Stimulated activated CD4-positive, alpha-beta T cell treated with anti-CD3 and anti-CD28 coated beads, TNF-alpha, amount 100 ng/mL, for 1 hour (primary cell): ENCODE results near the gene DOCK9.
"Not testable (repeated sequence)": the region's sequence is repeated elsewhere in the genome, so short reads cannot be mapped to it uniquely, and the experiment has no call there.

Source experiments
- DNase-seq, 3 donors: peaks; one replicate each; pipeline ENCODE4 v3.0.0-alpha.2; 2020; ENCODE audit warnings: low read depth in 3 of 3, low spot score in 1 of 3

DOCK9 gene

GRCh38 chr13:98918771-98919170 is 59.1 kb downstream of the DOCK9 start:
- no peak for DNase-seq

- no peak for DNase-seq
These were observed 60.7 kb downstream of the DOCK9 start for GRCh38 chr13:98917116-98917515.

- DNase-seq = no peak
These were observed 61.5 kb downstream of the DOCK9 start for GRCh38 chr13:98916403-98916802.

GRCh38 chr13:98915981-98916380 is 61.9 kb downstream of the DOCK9 start:
- DNase-seq = no peak

GRCh38 chr13:98915563-98915962 is 62.3 kb downstream of the DOCK9 start:
- DNase-seq = no peak

- no peak for DNase-seq
These were observed 64.1 kb downstream of the DOCK9 start for GRCh38 chr13:98913741-98914140.

- DNase-seq = no peak
These were observed 65.0 kb downstream of the DOCK9 start for GRCh38 chr13:98912846-98913245.

GRCh38 chr13:98910501-98910951 is 67.3 kb downstream of the DOCK9 start:
- DNase-seq = peak in 1 of 3 donors; percentile 12

GRCh38 chr13:98909016-98909415 is 68.8 kb downstream of the DOCK9 start:
- no peak for DNase-seq

GRCh38 chr13:98906746-98907502 is 70.9 kb downstream of the DOCK9 start:
- DNase-seq = no peak

GRCh38 chr13:98905199-98905598 is 72.7 kb downstream of the DOCK9 start:
- DNase-seq = no peak

GRCh38 chr13:98900442-98900841 is 77.4 kb downstream of the DOCK9 start:
- DNase-seq = no peak

GRCh38 chr13:98897706-98898105 is 80.2 kb downstream of the DOCK9 start:
- no peak for DNase-seq

GRCh38 chr13:98896868-98897144 is 81.1 kb downstream of the DOCK9 start:
- no peak for DNase-seq

- DNase-seq = no peak
These were observed 81.6 kb downstream of the DOCK9 start for GRCh38 chr13:98896083-98896867.

GRCh38 chr13:98894814-98895213 is 83.0 kb downstream of the DOCK9 start:
- not testable (repeated sequence) for DNase-seq

GRCh38 chr13:98893371-98893770 is 84.5 kb downstream of the DOCK9 start:
- DNase-seq = no peak

GRCh38 chr13:98892821-98893220 is 85.0 kb downstream of the DOCK9 start:
- DNase-seq = no peak

- no peak for DNase-seq
These were observed 85.8 kb downstream of the DOCK9 start for GRCh38 chr13:98892077-98892476.

- DNase-seq = no peak
These were observed 86.9 kb downstream of the DOCK9 start for GRCh38 chr13:98890925-98891324.

- DNase-seq = peak in 1 of 3 donors; percentile 5
These were observed 87.7 kb downstream of the DOCK9 start for GRCh38 chr13:98890186-98890585.

GRCh38 chr13:98889419-98890085 is 88.3 kb downstream of the DOCK9 start:
- no peak for DNase-seq
